HG03108 (cell line): ENCODE results near the gene MYG1.
"Not testable (repeated sequence)": the region's sequence is repeated elsewhere in the genome, so short reads cannot be mapped to it uniquely, and the experiment has no call there.

ENCODE experiments used
- ATAC-seq: cut with Tn5 transposase; IDR thresholded peaks from one replicate; pipeline ENCODE4 v1.9.1; 2021; ENCODE audit warnings: moderate library complexity; ENCODE audit not compliant: unreplicated experiment

MYG1 gene

DNA sequence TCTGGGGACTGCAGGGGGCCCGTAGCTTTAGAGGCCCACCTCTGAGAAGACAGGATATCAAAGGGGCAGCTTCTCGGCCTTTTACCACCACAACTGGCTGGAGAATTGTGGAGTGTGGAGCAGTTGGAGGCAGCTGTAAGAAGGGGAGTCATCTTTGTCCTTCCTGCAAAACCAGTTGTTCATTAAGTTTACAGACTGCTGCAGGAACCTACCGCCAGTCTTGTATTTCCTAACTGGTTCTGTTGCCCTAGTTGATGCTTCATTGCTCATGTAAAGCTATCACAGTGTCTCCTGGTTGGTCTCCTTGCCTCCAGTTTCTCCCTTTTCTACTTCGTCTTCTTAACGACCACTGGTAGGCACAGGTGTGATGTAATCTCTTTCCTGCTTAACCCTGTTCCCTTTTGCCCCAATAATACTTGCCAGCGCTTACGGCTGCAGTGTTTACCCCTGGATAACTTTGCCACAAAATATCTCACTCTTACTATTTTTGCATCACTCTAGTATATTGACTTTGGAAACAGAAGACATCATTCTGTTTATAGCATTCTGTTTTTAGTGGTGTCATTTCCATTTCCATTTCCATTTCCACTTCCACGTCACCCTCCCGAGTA lies 19.5 kb upstream of the MYG1 start:
- no peak for ATAC-seq

DNA sequence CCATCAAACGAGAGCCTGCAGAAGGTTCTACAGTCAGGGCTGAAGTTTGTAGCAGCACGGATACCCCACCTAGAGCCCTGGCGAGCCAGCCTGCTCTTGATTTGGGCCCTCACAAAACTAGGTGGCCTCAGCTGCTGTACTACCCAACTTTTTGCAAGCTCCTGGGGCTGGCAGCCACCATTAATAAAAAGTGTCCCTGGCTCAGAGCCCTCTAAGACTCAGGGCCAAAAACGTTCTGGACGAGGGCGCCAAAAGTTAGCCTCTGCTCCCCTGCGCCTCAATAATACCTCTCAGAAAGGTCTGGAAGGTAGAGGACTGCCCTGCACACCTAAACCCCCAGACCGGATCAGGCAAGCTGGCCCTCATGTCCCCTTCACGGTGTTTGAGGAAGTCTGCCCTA lies 13.0 kb upstream of the MYG1 start:
- no peak for ATAC-seq

DNA sequence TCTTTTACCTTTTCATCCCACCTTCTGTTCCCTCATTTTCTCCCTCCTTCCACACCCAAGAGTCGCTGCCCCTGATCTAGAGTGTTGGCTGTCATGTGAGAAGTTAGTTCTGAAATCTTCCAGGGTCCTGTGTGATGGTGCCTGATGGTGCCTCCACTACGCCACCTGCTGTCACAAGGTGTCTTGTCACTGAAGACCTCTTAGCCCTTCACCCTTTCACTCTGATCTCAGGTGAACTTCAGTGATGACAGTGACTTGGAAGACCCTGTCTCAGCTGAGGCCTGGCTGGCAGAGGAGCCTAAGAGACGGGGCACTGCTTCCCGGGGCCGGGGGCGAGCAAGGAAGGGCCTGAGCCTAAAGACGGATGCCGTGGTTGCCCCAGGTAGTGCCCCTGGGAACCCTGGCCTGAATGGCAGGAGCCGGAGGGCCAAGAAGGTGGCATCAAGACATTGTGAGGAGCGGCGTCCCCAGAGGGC lies 11.7 kb upstream of the MYG1 start:
- no peak for ATAC-seq

DNA sequence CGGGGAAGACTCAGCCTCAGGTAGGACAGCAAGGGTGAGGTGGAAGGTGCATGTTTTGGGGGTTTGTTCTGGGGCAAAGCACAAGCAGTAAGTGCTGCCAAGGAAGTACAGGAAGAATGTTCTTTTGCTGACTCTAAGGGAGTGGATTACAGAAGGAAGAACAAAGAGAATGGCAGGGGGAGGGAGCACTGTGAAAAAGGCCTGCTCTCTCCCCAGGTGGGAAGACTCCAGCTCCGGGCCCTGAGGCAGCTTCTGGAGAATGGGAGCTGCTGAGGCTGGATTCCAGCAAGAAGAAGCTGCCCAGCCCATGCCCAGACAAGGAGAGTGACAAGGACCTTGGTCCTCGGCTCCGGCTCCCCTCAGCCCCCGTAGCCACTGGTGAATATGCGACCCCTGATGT lies 11.2 kb upstream of the MYG1 start:
- no peak for ATAC-seq

DNA sequence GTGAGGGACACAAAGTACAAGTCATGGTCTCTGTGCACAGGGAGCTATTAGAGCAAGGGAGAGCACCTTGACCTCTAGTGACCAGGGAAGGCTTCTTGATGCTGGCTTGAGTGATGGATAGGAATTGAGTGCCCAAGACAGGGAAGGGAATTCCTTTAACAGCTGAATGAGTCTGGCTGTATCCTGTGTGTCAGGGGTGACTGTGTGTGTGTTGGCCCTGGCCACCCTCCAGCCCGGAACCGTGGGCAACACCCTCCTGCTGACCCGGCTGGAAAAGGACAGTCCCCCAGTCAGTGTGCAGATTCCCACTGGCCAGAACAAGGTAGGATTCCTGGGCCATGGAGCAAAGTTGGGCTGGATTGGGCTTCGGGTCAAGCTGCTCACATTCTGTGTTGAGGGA lies 9.6 kb upstream of the MYG1 start:
- no peak for ATAC-seq

DNA sequence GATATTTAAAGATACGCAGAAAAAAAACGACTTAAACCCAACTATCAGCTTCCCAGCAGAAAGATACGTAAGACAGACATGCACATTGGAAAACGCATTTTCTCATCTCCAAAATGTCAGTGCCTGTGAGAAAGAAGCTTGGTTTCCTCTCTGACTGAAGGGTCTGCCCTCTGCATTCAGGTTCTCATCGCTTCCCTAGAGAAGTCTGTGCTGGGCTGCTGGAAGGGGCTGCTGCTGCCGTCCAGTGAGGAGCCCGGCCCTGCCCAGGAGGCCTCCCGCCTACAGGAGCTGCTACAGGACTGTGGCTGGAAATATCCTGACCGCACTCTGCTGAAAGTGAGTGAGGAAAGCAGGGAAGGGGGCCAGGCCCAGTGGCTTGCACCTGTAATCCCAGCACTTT lies 8.8 kb upstream of the MYG1 start:
- no peak for ATAC-seq

DNA sequence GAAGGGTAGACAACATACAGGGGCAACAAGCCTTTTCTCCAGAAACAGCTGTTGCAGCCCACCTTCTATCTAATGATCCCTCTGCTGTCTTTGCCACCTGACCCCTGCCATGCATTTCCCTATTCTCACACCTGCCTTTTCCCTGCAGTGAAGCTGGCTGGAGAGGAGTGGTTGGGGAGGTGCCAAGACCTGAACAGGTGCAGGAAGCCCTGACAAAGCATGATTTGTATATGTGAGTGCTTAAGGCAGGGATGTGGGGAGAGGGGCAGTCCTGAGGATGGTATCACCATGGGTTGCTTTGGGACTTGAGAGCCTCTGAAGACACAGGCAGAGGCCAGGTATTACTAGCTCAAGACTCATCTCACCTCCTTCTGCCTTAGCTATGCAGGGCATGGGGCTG lies 7.1 kb upstream of the MYG1 start:
- ATAC-seq: no peak

DNA sequence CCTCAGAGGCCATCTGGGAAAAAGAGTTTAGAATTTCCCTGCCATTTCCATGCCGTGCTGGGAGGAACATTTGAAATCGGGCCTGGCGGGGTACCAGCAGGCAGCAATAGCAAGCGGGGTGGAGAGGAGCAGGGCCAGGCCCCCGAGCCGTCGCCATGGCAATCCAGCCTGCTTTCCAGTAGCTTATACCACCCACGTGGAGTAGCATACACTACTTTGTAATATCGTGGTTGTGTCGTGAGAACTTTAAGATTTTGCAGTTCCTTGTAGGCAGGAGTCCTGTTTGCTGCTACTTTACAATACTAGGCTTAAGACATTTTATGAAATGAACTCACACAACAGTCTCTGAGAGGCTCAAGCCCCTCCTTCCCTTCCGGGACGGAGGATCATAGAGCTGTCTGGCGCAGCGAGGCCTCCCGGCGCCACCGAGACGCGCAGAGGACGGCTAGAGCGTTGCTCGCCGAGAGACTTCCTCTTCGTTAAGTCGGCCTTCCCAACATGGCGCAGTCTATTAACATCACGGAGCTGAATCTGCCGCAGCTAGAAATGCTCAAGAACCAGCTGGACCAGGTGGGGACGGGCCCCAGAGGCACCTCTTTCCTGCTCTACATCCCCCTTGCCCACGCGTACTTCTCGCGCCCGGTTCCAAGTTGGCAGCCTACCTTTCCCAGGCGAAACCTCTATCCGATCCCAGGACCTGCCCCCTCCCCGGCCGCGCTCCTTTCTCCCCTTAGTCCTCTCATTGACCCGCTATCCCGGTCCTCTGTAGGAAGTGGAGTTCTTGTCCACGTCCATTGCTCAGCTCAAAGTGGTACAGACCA lies 4.2 kb upstream of the MYG1 start, which contains the start of gene PFDN5:
PFDN5 (plus strand) TSS at position 473 of the 821 bp plus-strand sequence; CDS start at position 499, 26 bp downstream.
- ATAC-seq: peak; percentile 84

DNA sequence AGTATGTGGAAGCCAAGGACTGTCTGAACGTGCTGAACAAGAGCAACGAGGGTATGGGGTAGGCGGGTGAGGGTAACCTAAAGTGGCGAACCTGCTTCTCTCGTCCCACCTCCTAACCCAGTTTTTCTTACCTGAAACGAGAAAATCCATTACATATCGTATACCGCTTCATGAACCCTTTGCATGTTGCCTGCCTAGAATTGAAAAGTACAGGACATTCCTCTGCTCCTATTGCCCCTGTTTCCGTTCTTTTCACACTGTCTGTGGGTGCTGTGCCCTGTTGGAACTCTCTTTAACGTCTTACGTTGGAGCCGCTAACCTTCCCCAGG lies 3.6 kb upstream of the MYG1 start:
- no peak for ATAC-seq

DNA sequence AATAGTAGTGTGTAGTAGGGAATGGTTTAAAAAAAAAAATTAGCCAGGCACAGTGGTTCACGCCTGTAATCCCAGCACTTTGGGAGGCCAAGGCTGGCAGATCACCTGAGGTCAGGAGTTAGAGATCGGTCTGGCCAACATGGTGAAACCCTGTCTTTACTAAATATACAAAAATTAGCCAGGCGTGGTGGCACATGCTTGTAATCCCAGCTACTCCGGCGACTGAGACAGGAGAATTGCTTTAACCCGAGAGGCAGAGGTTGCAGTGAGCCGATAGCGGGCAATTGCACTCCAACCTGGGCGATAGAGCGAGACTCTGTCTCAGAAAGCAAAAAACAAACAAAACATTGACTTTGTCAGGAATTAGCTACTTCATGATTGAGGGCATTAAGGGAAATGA lies 2.4 kb upstream of the MYG1 start:
- ATAC-seq: not testable (repeated sequence)

DNA sequence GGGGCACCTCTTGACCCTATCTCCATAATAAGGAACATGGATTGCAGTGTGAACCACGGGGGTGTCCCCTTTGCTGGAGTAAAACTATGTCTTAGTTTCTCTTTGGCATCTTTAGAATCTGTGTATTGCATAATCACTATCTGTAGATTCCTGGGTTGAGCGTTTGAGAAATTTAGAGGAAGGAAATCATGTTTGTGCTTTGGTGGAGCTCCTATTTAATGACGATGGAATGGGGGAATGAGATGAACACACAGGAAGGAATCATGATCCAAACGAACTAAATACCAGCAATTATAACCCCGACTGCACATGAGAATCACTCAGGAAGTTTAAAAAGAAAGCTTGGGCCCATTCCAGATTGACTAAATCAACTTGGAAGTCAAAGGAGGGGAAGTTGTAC lies 1.3 kb upstream of the MYG1 start:
- no peak for ATAC-seq

DNA sequence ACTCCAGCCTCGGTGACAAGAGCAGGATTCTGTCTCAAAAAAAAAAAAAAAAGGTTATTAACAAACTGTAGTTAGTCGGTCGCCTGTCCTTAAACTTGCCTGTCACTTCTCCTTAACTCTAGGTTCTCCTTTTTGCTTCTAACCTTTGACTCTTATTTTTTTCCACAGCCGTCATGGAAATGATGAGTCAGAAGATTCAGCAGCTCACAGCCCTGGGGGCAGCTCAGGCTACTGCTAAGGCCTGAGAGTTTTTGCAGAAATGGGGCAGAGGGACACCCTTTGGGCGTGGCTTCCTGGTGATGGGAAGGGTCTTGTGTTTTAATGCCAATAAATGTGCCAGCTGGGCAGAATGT lies 418 bp upstream of the MYG1 start:
- ATAC-seq: no peak

DNA sequence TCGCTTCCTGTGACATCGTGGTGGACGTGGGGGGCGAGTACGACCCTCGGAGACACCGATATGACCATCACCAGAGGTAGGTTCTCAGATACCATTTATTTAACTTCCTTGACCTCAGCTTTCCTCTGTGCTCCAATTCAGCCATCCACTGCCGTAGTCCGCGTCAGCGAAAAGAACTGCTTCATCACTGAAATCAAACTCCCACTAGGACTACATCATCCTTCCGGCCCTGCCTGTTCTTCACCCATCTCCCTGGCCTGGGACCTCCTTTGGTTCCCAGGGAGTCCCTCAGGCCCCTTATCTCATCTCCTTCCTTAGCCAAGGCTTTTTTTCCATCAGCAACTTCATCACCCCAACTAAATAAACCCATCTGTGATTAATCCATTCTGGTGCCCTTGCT lies 692 bp downstream of the MYG1 start:
- ATAC-seq: no peak

DNA sequence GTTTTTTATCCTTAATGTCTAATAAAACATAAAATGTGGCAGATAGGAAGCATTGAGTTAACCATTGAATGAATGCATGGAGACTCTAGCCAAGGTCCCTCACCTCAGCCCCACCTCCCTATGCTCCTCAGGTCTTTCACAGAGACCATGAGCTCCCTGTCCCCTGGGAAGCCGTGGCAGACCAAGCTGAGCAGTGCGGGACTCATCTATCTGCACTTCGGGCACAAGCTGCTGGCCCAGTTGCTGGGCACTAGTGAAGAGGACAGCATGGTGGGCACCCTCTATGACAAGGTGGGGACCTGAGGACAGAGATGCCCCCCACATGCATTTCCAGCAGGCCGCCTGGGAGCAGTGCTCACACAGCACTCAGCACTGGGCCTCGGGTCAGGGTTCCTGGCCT lies 3.4 kb downstream of the MYG1 start:
- no peak for ATAC-seq

DNA sequence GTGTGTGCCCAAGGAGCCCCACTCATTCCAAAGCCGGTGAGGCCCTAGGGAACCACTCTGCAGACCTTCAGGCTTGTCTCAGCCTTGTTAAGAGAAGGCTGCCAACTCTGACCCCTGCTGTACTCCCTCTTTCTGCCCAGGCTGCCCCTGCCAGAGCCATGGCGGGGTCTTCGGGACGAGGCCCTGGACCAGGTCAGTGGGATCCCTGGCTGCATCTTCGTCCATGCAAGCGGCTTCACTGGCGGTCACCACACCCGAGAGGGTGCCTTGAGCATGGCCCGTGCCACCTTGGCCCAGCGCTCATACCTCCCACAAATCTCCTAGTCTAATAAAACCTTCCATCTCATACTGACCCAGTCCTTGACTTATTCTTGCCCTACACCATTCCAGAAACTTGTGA lies 7.3 kb downstream of the MYG1 start:
- no peak for ATAC-seq

DNA sequence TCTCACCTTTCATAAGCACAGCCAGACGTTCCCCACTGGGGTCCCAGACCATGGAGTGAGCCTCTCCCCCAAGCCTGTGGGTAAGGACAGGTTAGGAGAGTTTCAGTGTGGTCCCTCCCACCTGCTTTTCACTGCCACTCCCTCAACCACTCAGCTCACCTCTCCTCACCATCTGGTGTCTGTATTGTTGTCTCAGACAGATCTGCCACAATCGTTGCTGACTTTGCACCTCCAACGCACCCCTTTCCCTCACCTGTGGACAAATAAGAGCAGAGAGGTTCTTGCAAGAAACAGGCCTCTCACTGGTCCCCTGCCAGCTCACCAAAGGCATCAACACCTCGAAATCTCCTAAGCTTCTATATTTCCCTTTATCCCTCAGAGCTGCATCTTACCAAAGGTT lies 8.8 kb downstream of the MYG1 start:
- no peak for ATAC-seq

DNA sequence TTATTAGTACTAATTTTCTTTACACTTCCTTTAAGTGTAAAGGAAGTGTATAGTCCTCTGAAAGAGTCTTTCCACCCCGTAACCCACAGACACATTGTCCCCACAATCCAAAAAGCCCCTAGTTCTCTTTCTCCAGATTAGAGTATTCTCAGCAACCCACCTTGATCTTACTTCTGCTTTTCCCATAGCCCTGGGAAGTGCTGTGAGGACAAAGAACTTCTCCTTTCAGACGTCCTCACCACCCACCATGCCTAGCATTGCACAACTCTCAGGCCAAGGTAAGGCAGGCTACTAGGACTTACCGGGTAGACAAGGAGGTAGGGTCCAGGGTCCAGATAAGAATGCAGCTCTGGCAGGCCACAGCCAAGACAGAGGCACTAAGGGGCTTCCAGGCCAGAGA lies 14.5 kb downstream of the MYG1 start:
- no peak for ATAC-seq

DNA sequence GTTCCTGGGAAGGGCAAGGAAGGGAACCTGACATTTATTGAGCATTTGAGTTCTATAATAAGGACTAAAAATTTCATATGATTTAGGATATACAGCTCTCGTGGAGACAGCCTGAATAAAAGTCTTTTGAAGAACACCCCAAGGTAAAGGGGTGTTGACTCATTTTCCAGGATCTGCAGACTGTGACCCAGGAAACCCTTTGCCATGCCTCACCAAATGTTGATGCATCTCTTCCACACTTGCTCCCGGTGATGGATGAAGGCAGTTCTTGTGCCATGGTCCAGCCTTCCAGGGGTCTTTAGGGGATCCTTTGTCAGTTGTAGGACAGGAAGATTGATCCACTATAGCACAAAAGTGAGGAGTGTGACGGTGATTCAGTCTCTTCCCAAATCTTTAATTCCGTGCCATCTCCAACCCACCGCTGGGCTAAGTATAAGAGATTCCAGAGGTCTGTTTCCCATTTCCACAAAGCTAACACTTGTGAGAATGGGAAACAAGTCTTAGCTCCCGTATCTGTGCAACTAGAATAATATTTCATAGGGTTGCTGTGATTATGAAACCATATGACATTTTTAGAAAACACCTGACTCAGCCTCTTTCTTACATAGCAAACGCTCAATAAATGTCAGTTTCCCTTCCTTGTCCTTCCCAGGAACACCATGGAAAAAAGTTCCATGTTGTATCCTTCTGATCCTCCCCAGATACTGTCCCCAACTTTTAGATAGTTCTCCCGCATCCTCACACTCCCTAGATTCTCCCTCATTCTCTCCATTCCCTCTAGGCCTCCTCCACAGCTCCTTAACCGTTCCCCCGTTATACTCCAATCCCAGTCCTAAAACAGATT lies 21.1 kb downstream of the MYG1 start:
- ATAC-seq: no peak

DNA sequence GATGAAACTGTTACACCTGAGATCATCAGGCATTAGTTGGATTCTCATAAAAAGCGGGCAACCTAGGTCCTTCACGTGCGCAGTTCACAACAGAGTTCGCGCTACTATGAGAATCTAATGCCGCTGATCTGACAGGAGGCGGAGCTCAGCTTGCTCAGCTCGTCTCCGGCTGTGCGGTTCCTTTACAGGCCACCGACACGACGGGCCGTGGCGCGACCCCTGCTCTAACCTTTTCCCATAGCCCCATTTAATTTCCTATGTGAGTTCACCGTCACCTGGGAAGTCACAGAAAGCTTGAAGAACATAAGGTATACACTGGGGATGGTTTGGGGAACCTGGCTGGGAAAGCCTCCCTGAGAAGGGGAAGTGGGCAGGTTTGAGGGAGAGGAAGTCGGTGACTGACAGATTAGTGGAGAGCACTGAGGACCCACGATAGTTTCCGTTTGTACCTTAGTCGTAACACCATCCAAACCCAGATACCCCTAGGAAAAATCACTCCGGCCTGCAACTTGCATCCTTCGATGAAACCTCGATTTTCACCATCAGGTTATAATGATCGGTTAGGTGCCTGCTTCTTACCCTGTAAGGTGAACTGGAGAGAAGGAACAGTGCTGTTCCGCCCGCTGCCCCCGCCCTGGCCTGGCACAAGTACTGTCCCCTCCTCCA lies 24.8 kb downstream of the MYG1 start:
- ATAC-seq: peak; percentile 27

DNA sequence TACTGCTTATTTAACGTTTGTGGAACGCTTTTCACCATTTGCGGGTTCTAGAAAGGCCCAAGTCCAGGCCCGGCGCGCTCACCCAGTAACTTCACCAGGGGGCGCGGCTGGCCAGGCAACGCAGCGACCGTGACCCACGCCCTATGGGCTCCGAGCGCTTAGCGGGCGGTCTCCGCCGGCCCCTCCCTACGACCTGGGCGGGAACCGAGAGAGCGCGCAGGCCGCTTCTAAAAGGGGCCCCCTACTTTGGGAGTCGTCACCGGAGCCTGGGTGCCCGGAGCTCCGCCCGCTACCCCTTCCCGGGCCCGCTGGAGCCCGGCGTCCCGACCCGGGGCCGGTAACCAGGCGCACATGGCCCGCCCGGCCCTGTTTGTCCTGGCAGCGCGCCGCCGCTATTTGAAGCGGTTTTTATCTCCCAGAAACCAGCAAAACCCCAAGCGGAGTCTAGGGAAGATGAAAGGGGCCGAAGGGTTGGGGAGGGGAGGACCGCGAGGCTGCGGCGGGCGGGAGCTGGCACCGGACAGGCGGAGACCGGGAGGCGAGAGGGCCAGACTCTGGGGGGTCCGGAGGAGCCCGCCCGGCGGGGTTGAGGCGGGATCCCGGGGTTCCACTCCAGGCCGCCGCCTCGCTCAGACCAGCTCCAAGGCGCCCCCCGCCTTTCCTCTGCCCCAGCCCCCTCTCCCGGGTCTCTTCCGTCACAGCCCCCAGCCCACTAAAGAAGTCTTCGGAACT lies 25.4 kb downstream of the MYG1 start:
- ATAC-seq: peak; percentile 62
